BJ (cell line): ENCODE measurements around the gene PCDH9. TPM values are rescaled to one million over a fixed set of nuclear protein-coding genes. Genes with fewer than 3 reads are reported as not detected.

Experiments
- CTCF ChIA-PET: fragments of 350-600 bp; formaldehyde crosslinking; extraction: SDS; loops from one replicate; lab custom pipeline; 2021; ENCODE audit warnings: antibody characterized with exemption, inconsistent platforms; lab: Yijun Ruan, JAX
- POLR2A ChIA-PET: fragments of 300-600 bp; sonication (Branson Sonifier 250); formaldehyde crosslinking; extraction: SDS; loops from one replicate; lab custom pipeline; 2021; ENCODE audit warnings: antibody characterized with exemption; lab: Charles Lee
- DNase-seq: peaks from one replicate; pipeline ENCODE4 v3.0.0-alpha.2; 2011; ENCODE audit warnings: low read depth
- H3K27me3 ChIP-seq: 2 replicates; pipeline ENCODE4 v1.6.0; 2011; ENCODE audit warnings: low read length; ENCODE audit not compliant: control insufficient read depth, insufficient read depth
- H3K36me3 ChIP-seq: 2 replicates; pipeline ENCODE4 v1.5.1; 2011; ENCODE audit warnings: low read length; ENCODE audit not compliant: control insufficient read depth, insufficient read depth
- H3K4me3 ChIP-seq: 2 replicates; pipeline ENCODE4 v1.5.1; 2011; ENCODE audit warnings: low read depth, mild to moderate bottlenecking, control low read depth, low read length
- polyA plus RNA-seq: library from polyadenylated mRNA; depleted of rRNA; stranded (reverse); fragments of >200 nt; gene quantifications from 2 replicates; pipeline ENCODE4 v1.2.3, GENCODE V29; 2011
- TF ChIP-seq, protein P1 (sequence below): IDR thresholded peaks from 2 replicates; pipeline ENCODE4 v1.5.1; 2011; ENCODE audit warnings: low read depth, mild to moderate bottlenecking, control low read depth, inconsistent platforms, low read length, moderate library complexity; ENCODE audit not compliant: insufficient read depth

The PCDH9 gene
- polyA plus RNA-seq, 1 experiment = 2.3 TPM

DNA sequence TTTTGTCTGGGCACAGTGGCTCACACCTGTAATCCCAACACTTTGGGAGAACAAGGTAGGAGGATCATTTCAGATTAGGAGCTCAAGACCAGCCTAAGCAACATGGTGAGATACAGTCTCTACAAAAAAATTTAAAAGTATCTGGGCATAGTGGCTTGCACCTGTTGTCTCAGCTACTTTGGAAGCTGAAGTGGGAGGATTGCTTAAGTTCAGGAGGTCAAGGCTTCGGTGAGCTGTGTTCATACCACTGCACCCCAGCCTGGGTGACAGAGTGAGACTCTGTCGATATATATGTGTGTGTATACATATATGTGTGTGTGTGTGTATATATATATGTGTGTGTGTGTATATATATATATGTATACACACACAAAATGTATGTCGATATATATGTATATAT is 833.0 kb downstream of the PCDH9 start:
- CTCF ChIA-PET = interaction anchor here (0.6 kb wide), 1 partner anchor 288 kb away, joined by 4 read pairs; no protein-coding TSS in a partner anchor
- TF ChIP-seq, protein P1, sequence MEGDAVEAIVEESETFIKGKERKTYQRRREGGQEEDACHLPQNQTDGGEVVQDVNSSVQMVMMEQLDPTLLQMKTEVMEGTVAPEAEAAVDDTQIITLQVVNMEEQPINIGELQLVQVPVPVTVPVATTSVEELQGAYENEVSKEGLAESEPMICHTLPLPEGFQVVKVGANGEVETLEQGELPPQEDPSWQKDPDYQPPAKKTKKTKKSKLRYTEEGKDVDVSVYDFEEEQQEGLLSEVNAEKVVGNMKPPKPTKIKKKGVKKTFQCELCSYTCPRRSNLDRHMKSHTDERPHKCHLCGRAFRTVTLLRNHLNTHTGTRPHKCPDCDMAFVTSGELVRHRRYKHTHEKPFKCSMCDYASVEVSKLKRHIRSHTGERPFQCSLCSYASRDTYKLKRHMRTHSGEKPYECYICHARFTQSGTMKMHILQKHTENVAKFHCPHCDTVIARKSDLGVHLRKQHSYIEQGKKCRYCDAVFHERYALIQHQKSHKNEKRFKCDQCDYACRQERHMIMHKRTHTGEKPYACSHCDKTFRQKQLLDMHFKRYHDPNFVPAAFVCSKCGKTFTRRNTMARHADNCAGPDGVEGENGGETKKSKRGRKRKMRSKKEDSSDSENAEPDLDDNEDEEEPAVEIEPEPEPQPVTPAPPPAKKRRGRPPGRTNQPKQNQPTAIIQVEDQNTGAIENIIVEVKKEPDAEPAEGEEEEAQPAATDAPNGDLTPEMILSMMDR = no peak
- POLR2A ChIA-PET = no interaction called here
- no peaks in the 10 kb centered on the region for H3K27me3 ChIP-seq
- no peak overlapping the region for H3K4me3 ChIP-seq
- H3K36me3 ChIP-seq = no peaks in the 10 kb centered on the region
- no peak for DNase-seq

DNA sequence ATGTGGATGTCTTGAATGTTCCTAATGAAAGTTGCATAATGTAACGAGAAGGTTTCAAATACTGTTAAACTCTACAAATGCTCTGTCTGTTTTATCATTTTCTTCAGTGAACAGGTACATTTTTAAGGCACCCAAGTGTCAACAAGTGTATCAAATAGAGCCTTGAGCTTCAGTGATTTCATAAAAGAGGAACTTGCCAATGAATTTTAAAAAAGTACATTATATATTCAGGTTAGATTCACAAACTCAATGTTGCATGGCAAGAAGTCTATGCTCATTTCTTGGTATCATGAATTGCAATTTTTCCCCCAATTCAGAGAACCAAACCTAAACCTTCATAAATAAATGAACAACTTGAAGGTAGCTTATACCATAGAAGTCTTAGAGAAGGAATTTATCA is 838.8 kb downstream of the PCDH9 start:
- CTCF ChIA-PET = no interaction called here

DNA sequence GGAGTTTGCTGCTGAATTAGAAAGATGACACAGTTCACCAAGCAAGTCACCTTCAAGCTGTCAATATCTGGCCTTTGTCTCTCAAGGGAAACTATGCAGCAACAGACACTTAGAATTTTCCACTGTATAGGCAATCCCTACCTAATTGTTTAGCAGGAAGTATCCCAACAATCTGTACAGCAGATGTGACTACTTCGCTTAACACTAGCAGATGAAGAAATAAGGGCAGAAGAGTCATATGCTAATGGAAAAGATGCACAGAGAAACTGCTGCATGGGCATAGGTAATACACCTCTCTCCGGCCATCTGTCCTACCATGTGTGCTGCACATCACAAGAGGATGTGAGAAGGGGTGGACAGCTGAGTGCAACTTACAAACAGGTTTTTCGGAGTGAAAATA is 851.2 kb downstream of the PCDH9 start:
- no peaks in the 10 kb centered on the region for H3K27me3 ChIP-seq
- CTCF ChIA-PET = interaction anchor here (1.1 kb wide), 1 partner anchor 27 kb away, joined by 3 read pairs; no protein-coding TSS in a partner anchor
- no peaks in the 10 kb centered on the region for H3K36me3 ChIP-seq
- H3K4me3 ChIP-seq = no peak overlapping the region
- no peak for DNase-seq
- TF ChIP-seq, protein P1 = no peak
- POLR2A ChIA-PET = no interaction called here

More for the DNA sequence above, 838.8 kb downstream of the PCDH9 start:
- Histone ChIP-seq H3K36me3 (no peaks in the 10 kb centered on the region), H3K27me3 (no peaks in the 10 kb centered on the region), H3K4me3 (no peak overlapping the region)
- DNase-seq = no peak
- TF ChIP-seq, protein P1 = no peak
- POLR2A ChIA-PET = no interaction called here

DNA sequence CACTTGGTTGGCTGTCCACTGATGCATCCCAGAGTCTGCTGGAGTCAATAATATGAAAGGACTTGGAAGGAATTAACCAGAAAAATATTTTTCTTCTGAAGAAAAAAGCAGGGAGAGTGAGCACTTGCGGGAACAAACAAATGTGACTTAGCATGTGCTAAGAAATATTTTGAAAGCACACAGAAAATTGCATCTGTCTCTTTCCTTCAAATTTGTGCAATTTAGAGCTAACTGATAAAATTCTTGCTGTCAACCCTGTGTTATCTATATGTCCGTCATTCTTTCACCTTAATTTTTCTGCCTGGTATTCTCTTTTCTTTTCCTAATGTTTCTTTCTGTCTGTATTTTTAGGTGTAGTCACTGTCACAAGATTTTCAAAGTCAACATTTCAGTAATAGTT is 852.6 kb downstream of the PCDH9 start:
- no peaks in the 10 kb centered on the region for H3K36me3 ChIP-seq
- H3K27me3 ChIP-seq = no peaks in the 10 kb centered on the region
- POLR2A ChIA-PET = no interaction called here
- TF ChIP-seq, protein P1 = no peak
- no peak for DNase-seq
- no peak overlapping the region for H3K4me3 ChIP-seq
- CTCF ChIA-PET = interaction anchor here (1.1 kb wide), 1 partner anchor 28 kb away, joined by 3 read pairs; no protein-coding TSS in a partner anchor

DNA sequence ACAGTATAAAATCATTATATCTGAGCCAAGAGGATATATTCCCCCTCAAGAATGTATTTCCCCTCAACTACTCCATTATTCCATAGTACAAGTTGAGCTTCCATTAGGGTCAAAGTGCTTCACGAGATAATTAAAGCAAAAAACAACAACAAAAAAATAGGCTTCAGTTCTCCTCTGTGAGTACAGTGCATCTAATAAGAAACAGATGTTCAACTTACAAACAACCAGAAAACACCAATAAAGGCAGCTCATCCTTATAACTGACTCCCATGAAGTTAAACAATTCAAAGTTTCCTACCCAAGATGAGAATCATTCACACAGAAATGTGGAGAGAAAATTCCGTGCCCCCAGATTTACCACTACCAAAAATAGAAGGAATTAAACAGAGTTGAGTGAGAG is 854.4 kb downstream of the PCDH9 start:
- no peaks in the 10 kb centered on the region for H3K36me3 ChIP-seq
- TF ChIP-seq, protein P1 = no peak
- no peaks in the 10 kb centered on the region for H3K27me3 ChIP-seq
- DNase-seq = peak; percentile 6
- no peak overlapping the region for H3K4me3 ChIP-seq
- CTCF ChIA-PET = no interaction called here
- POLR2A ChIA-PET = no interaction called here
